KG1 (cell line): ENCODE measurements around the gene ARMH1.
"Not testable (repeated sequence)": the region's sequence is repeated elsewhere in the genome, so short reads cannot be mapped to it uniquely, and the experiment has no call there.

ENCODE experiments used
- DNase-seq: peaks from one replicate; lab custom pipeline; 2025; lab: John Stamatoyannopoulos, UW

Gene ARMH1

GRCh38 chr1:44695671-44696070 is 21.2 kb downstream of the ARMH1 start:
- DNase-seq, result no peak

DNA sequence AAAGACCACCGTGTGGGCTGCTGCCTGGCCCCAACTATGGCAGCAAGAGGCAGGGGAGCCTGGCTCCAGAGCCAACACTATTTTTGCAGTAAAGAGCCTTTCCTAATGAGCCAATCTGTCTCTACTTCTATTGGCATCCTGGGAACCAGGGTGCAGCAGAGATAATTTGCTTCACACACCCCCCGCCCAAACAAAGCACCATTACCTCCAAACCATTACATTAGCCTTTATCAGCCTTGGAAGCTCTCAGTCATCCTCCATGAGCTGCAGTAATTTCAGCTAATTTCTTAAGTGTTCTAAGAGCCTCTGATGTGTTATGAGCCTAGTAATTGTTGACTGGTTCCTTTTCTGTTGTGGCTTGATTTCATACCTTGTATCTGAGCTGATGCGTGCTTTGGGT is 21.6 kb downstream of the ARMH1 start:
- DNase-seq, result no peak

DNA sequence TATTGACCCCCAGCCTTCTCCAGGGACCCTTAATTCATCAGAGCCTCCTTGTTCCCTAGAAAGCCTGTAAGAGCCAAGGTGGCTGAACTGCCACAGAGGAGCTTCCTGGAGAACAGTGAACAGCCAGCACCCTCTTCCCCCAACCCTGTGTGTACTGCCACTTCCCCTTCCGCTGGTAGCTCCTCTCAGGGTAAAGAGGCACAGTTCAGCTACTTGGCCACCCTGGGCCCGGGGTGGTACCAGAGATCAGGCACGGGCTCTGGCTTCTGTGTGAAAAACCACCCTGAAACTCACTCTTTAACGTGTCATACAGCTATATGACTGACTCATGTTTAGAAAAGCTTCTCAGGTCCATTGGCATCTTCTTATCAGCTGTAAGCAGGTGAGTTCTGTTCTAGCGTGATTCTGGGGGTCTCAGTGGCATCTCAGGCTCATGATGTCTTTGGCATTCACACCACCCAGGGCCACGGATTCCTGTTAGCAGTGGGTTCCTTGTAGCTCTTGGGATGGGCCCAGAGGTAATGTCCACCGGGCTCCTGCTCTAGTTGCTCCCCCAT is 22.4 kb downstream of the ARMH1 start:
- no peak for DNase-seq

GRCh38 chr1:44698138-44698537 is 23.6 kb downstream of the ARMH1 start:
- no peak for DNase-seq

DNA sequence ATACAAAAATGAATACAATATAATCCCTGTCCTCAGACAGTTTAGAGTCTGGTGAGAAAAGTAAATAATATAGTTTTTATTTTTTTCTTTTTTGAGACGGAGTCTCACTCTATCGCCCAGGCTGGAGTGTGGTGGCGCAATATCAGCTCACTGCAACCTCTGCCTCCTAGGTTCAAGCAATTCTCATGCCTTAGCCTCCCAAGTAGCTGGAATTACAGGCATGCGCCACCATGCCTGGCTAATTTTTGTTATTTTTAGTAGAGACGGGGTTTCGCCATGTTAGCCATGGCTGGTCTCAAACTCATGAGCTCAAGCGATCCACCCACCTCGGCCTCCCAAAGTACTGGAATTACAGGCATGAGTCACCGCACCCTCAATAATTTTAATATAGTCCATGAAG is 24.9 kb downstream of the ARMH1 start:
- DNase-seq, result not testable (repeated sequence)

DNA sequence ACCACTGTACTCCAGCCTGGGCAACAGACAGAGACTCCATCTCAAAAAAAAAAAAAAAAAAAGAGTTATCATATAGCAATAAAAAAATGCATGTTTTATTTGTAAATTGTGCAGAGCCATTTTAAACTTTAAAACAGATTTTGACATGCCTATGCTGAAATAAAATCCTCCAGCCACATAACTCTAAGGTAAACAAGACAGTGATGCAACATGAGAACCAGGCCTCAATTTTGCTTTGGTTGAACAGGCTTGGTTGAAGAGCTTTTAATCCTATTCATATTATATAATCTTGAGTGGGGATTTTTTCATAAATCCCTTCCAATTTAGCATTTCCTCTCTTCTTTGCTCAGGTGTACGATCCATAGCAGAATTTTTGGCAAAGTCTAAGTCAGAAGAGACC is 26.1 kb downstream of the ARMH1 start:
- DNase-seq, result no peak

DNA sequence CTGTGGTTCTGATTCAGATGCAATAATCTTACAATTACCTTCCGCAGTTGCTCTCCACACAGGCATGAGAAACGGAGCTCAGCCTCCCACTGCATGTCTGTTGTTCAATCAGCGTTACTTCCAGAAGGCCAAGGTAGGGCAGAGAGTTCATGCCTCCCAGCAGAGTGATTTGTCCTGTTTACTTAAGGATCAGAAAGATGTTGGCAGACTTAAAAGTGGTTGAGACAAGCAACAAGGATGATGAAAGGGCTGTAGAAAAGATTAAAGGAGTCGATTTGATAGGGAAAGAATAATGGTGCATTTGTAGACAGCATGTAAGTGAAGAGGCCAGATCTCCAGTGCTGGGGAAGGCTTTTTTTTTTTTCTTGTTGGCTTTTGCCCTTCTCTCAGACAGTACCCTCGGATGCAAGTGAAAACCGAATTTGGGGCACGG is 26.6 kb downstream of the ARMH1 start:
- DNase-seq, result no peak

DNA sequence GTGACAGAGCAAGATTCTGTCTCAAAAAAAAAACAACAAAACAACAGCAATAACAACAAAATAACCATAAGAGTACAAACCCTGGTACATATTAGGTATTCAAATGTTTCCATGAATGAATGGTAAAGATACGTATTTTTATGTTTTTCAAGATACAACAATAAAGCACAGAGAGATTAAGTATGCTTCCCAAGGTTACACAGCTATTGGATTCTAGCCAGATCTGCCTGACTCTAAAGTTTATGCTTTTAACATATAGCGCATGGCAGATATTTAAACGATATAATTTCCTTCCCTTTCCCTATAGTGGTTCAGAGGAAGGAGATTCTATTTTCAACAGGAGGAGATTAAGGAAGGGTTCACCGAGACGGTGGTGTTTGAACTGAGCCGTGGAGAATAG is 31.0 kb downstream of the ARMH1 start:
- DNase-seq, result no peak

DNA sequence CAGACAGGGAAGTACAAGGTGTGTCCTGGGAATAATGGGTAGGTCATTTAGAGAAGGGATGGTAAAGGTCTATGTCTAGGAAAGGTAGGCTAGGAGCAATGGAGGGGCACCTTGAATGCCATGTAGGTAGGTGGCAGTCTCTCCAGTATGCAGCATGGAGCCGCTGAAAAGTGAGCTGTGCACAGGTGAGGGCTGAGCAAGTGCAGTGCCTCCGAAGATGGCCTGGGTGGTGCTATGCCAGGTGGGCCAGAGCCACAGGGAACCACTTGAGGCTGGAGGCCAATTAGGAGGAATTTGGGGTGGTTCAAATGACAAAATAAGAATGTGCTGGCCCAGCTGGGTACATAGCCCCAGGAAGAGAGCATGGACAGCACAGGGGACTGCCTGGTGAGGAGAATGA is 31.4 kb downstream of the ARMH1 start:
- DNase-seq, result no peak

DNA sequence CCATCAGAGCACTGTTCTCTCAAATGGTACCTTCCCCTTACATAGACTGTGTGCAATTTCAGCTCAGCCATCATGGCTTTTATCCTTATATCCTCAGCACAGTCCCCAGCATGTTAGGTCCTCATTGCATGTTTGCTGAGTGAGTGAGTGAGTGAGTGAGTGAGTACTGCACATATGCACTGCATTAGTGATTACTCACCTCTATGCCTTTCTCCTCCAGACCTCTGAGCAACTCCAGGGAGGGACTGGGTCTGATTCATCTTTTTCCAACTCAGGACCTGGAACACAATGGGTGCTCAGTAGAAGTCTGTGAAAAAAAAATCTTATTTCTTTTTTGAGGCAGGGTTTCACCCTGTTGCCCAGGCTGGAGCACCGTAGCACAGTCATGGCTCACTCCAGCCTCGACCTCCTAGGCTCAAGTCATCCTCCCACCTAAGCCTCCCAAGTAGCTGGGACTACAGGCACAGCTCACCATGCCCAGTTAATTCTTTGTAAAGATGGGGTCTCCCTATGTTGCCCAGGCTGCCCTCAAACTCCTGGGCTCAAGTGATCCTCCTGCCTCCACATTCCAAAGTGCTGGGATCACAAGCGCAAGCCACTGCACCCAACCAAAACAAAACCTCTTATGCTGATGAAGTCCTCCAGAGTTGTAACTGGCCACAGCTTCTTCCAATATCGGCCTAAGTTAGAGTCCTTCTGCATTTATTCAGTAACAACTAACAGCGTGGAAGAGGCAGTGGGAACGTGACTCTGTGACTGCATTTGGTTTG is 32.8 kb downstream of the ARMH1 start:
- no peak for DNase-seq

DNA sequence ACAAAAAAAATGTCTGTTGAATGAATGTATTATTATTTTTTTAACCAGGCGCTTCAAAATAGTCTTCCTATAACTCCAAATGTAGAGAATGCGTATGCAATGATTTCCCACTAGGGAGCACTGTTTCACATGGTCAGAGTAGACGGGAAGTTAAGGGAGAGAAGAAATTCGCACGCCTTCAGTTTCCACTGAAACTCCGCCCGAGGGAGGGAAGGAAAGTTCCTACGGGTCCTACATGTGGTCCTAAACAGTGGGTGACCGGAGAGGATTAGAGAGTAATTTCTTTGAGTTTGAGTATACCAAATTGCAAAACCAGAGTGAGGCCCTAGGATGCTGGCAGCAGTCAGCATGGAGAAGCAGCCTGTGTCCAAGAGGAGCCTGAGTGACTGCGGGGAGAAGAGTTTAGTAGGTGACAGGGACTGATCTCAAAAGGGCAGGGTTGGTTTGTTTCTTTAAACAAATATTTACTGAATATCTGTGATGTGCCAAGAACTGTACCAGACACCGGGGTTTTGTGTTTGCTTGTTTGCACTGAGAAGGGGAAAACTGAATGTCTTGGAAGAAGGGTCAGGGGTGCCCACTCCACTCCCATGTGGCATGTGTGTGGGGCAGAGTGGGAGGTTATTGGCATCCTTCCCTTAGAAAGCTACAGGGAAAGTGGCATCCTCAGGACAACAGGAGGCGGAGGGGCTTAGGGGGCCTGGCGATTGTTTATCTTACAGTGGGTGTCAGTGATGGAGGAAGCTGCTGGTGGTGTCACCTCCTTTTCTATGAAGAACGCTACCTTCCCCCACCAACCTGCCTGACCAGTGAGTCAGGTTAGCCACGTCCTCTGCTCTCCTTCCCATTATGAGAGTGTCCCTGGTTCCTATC is 33.7 kb downstream of the ARMH1 start:
- DNase-seq, result no peak

DNA sequence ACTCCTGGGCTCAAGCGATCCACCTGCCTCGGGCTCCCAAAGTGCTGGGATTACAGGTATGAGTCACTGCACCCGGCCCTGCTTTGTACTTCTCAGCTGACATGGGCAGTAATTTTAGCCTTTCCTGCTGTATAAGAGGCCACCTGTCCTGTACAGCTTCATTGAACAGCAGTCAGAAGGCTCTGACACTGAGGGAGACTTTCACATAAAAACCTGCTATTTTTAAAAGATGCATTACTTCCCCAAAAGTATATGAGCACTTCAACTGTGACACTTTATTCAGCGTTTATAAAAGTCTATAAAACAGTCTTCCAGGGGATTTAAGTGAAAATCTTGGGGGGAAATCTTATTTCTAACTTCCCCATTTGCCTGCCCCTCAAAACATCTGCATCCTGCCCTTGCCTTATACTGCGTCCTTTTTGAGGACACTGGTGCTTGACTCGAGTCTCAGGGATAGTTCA is 38.8 kb downstream of the ARMH1 start:
- DNase-seq, result no peak

DNA sequence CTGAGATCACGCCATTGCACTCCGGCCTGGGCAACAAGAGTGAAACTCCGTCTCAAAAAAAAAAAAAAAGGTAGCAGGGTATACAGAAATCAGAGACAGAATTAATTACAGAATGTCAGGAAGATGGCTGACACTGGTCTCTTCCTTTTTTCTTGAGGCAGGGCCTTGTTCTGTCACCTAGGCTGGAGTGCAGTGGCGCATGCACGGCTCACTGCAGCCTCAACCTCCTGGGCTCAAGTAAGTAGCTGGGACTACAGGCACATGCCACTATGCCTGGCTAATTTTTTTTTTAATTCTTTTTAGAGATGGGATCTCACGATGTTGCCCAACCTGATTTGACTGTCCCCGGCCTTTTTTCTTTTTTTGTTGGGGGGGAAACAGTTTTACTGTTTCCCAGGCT is 40.0 kb downstream of the ARMH1 start:
- no peak for DNase-seq

- DNase-seq, result peak; percentile 64
Observed at GRCh38 chr1:44714944-44715571, 40.5 kb downstream of the ARMH1 start.

GRCh38 chr1:44717156-44717555 is 42.6 kb downstream of the ARMH1 start:
- no peak for DNase-seq

- no peak for DNase-seq
Observed at GRCh38 chr1:44717653-44718052, 43.1 kb downstream of the ARMH1 start.

GRCh38 chr1:44718091-44718490 is 43.6 kb downstream of the ARMH1 start:
- DNase-seq, result no peak

GRCh38 chr1:44719318-44719717 is 44.8 kb downstream of the ARMH1 start:
- DNase-seq, result no peak

- no peak for DNase-seq
Observed at GRCh38 chr1:44720281-44720680, 45.8 kb downstream of the ARMH1 start.

DNA sequence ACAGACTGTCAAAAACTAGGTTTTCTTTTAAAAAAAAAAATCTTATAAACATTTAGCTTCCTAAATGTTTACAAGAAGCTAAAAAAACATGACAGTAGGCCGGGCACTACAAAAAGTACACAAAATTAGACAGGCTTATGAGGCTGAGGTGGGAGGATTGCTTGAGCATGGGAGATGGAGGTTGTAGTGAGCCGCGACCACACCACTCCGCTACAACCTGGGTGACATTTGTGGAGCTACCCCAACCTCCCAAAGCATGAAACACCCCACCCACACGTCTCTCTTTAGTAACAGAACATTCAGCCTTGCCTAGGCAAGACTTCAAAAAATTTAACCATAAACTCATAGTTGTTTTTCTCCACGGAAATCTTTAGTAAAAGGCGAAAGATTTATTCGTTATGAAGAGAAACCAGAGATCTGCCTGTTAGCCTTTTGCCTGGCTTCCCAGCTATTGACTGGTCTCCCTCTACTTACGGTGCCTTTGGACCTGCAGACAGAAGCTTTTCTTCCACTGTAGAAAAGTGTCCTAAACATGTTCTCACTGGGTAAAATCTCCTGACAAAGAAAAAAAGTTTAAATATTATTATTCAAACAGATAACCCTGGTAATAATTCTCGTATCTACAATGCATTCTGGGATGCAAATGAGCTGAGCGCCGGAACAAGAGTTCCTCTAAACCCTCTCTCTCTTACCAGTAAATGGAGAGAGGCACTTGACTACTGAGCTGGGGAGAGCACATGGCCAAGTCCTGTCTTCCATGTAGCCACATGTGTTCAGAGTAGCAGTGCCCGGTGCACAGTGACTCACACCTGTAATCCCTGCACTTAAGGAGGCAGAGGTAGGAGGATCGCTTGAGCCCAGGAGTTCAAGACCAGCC is 47.2 kb downstream of the ARMH1 start:
- peak; percentile 91 for DNase-seq

- DNase-seq, result peak; percentile 96
Observed at GRCh38 chr1:44723064-44723463, 48.5 kb downstream of the ARMH1 start.
